Spleen (tissue), 11 donors: Measurements from ENCODE around the gene PPP2R5E. TPM values are rescaled to one million over a fixed set of nuclear protein-coding genes. Genes with fewer than 3 reads are reported as not detected.

Experiments used
- DNase-seq: peaks from one replicate; pipeline ENCODE4 v3.0.0-alpha.2; 2020
- H3K27ac ChIP-seq, 8 donors: fragments of 200-600 bp; sonication (generic) in 7 of 8; 1 replicate in 4 of 8; 2 replicates in 4 of 8; pipeline versions ENCODE4 v1.5.0 to v1.8.0; 2016 to 2021; ENCODE audit warnings: inconsistent platforms in 4 of 8, mild to moderate bottlenecking in 4 of 8, moderate library complexity in 1 of 8
- H3K27me3 ChIP-seq, 7 donors: fragments of 200-600 bp; sonication (generic) in 6 of 7; replicated peaks in 1 of 7; 1 replicate in 4 of 7; 2 replicates in 3 of 7; pipeline versions ENCODE4 v1.5.0 to v1.8.0; 2016 to 2021; ENCODE audit warnings: inconsistent platforms in 3 of 7, mild to moderate bottlenecking in 1 of 7
- H3K36me3 ChIP-seq, 6 donors: fragments of 200-600 bp; sonication (generic) in 5 of 6; 1 replicate in 4 of 6; 2 replicates in 2 of 6; pipeline versions ENCODE4 v1.5.0 to v1.8.0; 2016 to 2021; ENCODE audit warnings: inconsistent platforms in 2 of 6
- H3K4me1 ChIP-seq, 6 donors: fragments of 200-600 bp; sonication (generic) in 5 of 6; 1 replicate in 3 of 6; 2 replicates in 3 of 6; pipeline versions ENCODE4 v1.5.0 to v1.8.0; 2016 to 2021; ENCODE audit warnings: inconsistent platforms in 3 of 6
- H3K4me3 ChIP-seq, 8 donors: fragments of 200-600 bp; sonication (generic) in 7 of 8; 1 replicate in 4 of 8; 2 replicates in 4 of 8; pipeline versions ENCODE4 v1.5.0 to v1.8.0; 2016 to 2021; ENCODE audit warnings: inconsistent platforms in 4 of 8, mild to moderate bottlenecking in 4 of 8, moderate library complexity in 2 of 8
- H3K9me3 ChIP-seq, 8 donors: fragments of 200-600 bp; sonication (generic) in 7 of 8; 1 replicate in 4 of 8; 2 replicates in 4 of 8; pipeline versions ENCODE4 v1.5.0 to v1.8.0; 2016 to 2021; ENCODE audit warnings: inconsistent platforms in 4 of 8
- POLR2A ChIP-seq, 3 donors: fragments of 450-650 bp; IDR thresholded peaks; one replicate each; pipeline ENCODE4 v1.5.1; 2017; ENCODE audit warnings: antibody characterized with exemption in 3 of 3, mild to moderate bottlenecking in 1 of 3
- POLR2AphosphoS5 ChIP-seq, 3 donors: sonication (generic); formaldehyde crosslinking; IDR thresholded peaks; one replicate each; pipeline ENCODE4 v1.5.1; 2017; ENCODE audit warnings: antibody characterized with exemption in 3 of 3
- WGBS, 5 donors: extraction: QIAGEN DNeasy Blood & Tissue Kit in 3 of 5; methylation state at CpG; one replicate each; pipeline versions ENCODE4 v1.1.5 to v1.1.7; 2013 to 2018; 5-methylcytosine and 5-hydroxymethylcytosine counted together
- intact Hi-C: fragments of 100-400 bp; cut with DNase I; formaldehyde crosslinking; loops from one replicate; pipeline ENCODE4 v1.15.0; 2023; ENCODE audit warnings: low total_unique reads
- polyA plus RNA-seq, 3 donors: library from polyadenylated mRNA; stranded (reverse); fragments of 200-250 nt; gene quantifications; one replicate each; pipeline ENCODE4 v1.2.1, GENCODE V29; 2013
- total RNA-seq, 7 donors: library from RNA; depleted of rRNA in 3 of 7; stranded (reverse); fragments of >200 nt in 3 of 7; fragmentation: NEBNext Ultra II Directional in 4 of 7; extraction: Animal tissue kit (Norgen Biotek cat#: 25700) in 4 of 7; gene quantifications; one replicate each; pipeline versions ENCODE4 v1.1.0 to v1.2.1, GENCODE V29; 2016 to 2021
- TF ChIP-seq, protein P1 (sequence below), 11 experiments: fragments of 200-600 bp in 7 of 11; fragments of 450-650 bp in 4 of 11; sonication (generic) in 4 of 11; IDR thresholded peaks in 8 of 11; conservative IDR thresholded peaks in 3 of 11; 1 replicate in 7 of 11; 2 replicates in 4 of 11; pipeline versions ENCODE4 v1.4.0 to v1.8.0; 2016 to 2021; ENCODE audit warnings: antibody characterized with exemption in 11 of 11, inconsistent platforms in 4 of 11, mild to moderate bottlenecking in 1 of 11
- donor health status: healthy with polysubstance abuse.
- donor health status: DM: no; HTN: no; CAD: no; lungs with moderate emphysema.
- donor health status: DM: no; HTN: no; CAD: no.
- donor health status: Bipolar disorder and iron deficiency.
- donor health status: healthy.
- donor health status: DM: no; HTN: no; CAD: no.
- donor health status: DM: yes; HTN: yes; CAD: no.

PPP2R5E gene
- total and polyA plus RNA-seq, 10 donors = 6.1 to 42.3 (median 29.1) TPM

DNA sequence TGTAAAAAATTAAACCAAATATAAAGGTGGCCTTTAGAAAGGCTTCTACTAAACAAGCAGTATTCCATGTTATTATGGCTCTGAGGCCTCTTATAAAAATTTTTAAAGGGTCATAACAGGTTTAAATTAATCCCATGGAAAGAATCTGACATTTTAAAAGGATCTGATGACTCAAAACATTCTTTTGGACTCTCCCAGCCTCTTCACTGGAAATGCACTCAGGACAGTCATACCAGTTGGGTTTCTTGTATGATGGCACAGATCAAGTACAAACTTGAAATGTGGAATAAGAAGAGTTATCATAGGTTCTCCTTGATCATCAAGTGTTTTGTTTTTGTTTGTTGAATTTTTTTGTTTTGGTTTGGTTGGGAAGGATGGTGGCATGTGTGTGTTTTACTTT is 50.8 kb downstream of the PPP2R5E start:
- Histone ChIP-seq H3K36me3 (peaks cover 0 to 3% (median 0%) of the 10 kb centered on the region in 6 donors), H3K4me1 (peaks cover 0 to 64% (median 16%) of the 10 kb centered on the region in 6 donors), H3K27ac (peak overlapping the region in 3 of 8 donors; percentile 4 to 32 (median 22)), H3K4me3 (no peak overlapping the region), H3K27me3 (no peaks in the 10 kb centered on the region), H3K9me3 (no peaks in the 10 kb centered on the region)
- TF ChIP-seq, protein P1, sequence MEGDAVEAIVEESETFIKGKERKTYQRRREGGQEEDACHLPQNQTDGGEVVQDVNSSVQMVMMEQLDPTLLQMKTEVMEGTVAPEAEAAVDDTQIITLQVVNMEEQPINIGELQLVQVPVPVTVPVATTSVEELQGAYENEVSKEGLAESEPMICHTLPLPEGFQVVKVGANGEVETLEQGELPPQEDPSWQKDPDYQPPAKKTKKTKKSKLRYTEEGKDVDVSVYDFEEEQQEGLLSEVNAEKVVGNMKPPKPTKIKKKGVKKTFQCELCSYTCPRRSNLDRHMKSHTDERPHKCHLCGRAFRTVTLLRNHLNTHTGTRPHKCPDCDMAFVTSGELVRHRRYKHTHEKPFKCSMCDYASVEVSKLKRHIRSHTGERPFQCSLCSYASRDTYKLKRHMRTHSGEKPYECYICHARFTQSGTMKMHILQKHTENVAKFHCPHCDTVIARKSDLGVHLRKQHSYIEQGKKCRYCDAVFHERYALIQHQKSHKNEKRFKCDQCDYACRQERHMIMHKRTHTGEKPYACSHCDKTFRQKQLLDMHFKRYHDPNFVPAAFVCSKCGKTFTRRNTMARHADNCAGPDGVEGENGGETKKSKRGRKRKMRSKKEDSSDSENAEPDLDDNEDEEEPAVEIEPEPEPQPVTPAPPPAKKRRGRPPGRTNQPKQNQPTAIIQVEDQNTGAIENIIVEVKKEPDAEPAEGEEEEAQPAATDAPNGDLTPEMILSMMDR (IDR thresholded peaks at IDR 0.05 in 8 of 11, conservative IDR thresholded peaks at IDR 0.05 in 3 of 11) = no peak
- TF ChIP-seq POLR2A (IDR thresholded peaks at IDR 0.05) = no peak
- no peak for TF ChIP-seq POLR2AphosphoS5 (IDR thresholded peaks at IDR 0.05)
- intact Hi-C loops = no loop called here
- DNase-seq = no peak

DNA sequence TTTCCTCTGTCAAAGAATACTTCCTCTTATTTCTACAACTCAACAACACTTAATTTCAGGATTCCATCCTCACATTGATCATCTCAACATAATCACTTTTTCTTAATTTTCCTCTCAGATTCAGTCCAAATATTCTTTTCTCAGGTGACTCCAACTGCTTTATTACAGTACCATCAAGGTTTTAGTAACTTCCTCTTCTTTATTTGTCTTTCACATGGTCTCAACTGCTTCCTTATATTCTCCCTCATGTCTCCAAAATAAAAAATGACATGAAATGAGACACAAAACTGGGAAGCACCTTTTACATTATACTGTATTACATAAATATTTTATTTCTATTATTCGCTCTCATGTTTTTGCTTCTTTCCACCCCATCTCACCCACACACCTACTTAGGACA is 55.5 kb downstream of the PPP2R5E start:
- Histone ChIP-seq H3K36me3 (no peaks in the 10 kb centered on the region), H3K27ac (no peak overlapping the region), H3K27me3 (no peaks in the 10 kb centered on the region), H3K4me3 (no peak overlapping the region), H3K4me1 (peaks cover 8 to 71% (median 37%) of the 10 kb centered on the region in 6 donors), H3K9me3 (no peaks in the 10 kb centered on the region)
- intact Hi-C loops = no loop called here
- no peak for TF ChIP-seq POLR2A (IDR thresholded peaks at IDR 0.05)
- TF ChIP-seq POLR2AphosphoS5 (IDR thresholded peaks at IDR 0.05) = no peak
- TF ChIP-seq, protein P1 (IDR thresholded peaks at IDR 0.05 in 8 of 11, conservative IDR thresholded peaks at IDR 0.05 in 3 of 11) = no peak
- no peak for DNase-seq
- 41 to 95% (median 87%) methylated on average over 1 of the region's 1 CpG for WGBS, 5 donors

DNA sequence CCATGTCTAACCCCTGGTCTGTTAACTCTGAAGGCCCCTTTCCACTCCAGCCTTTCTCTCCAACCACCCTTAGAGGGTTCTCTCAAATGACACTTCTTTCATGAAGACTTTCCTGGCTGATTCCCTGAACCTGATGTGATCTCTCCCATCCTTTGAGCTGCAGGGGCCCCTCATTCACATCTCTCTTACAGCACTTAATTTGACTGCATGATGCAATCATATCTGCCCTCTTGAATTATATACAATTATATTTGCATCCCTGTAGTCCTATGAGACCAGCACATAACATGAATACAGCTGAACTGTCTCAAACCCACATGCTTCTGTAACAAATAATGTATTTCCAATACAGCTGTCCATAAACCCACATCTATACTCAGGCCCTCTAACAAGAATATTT is 56.4 kb downstream of the PPP2R5E start:
- no peaks in the 10 kb centered on the region for H3K27me3 ChIP-seq
- intact Hi-C loops = no loop called here
- DNase-seq = no peak
- no peak overlapping the region for H3K27ac ChIP-seq
- H3K4me3 ChIP-seq = no peak overlapping the region
- H3K4me1 ChIP-seq = peaks cover 8 to 67% (median 34%) of the 10 kb centered on the region in 6 donors
- no peaks in the 10 kb centered on the region for H3K9me3 ChIP-seq
- H3K36me3 ChIP-seq = no peaks in the 10 kb centered on the region
- TF ChIP-seq, protein P1 (IDR thresholded peaks at IDR 0.05 in 8 of 11, conservative IDR thresholded peaks at IDR 0.05 in 3 of 11) = no peak
- TF ChIP-seq POLR2A (IDR thresholded peaks at IDR 0.05) = no peak
- no peak for TF ChIP-seq POLR2AphosphoS5 (IDR thresholded peaks at IDR 0.05)

DNA sequence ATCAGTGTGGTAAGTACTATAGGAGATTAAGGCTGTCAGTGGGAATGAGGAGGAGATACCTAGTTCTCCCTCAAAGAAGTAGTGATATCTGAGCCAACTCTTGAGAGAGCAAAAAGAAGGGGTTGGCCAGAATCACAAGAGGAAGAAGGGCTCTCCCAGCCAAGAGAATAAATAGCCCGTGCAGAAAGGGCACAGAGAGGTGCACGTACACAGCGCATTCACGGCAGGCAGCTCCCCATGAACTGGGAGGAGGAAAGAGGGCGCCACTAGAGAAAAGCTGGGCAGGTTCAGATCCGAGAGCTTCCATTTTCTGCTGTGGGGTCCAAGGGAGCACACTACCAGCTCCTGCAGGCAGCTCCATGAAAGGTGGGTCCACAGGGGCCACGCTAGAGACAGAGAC is 59.9 kb downstream of the PPP2R5E start:
- TF ChIP-seq, protein P1 (IDR thresholded peaks at IDR 0.05 in 8 of 11, conservative IDR thresholded peaks at IDR 0.05 in 3 of 11) = no peak
- Histone ChIP-seq H3K4me1 (peaks cover 10 to 81% (median 49%) of the 10 kb centered on the region in 6 donors), H3K4me3 (no peak overlapping the region), H3K27ac (peak overlapping the region in 3 of 8 donors; percentile 13 to 16 (median 13)), H3K9me3 (no peaks in the 10 kb centered on the region), H3K27me3 (no peaks in the 10 kb centered on the region), H3K36me3 (no peaks in the 10 kb centered on the region)
- intact Hi-C loops = no loop called here
- WGBS, 5 donors = 88 to 93% (median 92%) methylated on average over 7 of the region's 7 CpGs
- DNase-seq = no peak
